Measurements from ENCODE around the gene TMED3.
A peak's percentile ranks its signal among the peaks of the same experiment; 100 is the strongest.

Gene TMED3

DNA sequence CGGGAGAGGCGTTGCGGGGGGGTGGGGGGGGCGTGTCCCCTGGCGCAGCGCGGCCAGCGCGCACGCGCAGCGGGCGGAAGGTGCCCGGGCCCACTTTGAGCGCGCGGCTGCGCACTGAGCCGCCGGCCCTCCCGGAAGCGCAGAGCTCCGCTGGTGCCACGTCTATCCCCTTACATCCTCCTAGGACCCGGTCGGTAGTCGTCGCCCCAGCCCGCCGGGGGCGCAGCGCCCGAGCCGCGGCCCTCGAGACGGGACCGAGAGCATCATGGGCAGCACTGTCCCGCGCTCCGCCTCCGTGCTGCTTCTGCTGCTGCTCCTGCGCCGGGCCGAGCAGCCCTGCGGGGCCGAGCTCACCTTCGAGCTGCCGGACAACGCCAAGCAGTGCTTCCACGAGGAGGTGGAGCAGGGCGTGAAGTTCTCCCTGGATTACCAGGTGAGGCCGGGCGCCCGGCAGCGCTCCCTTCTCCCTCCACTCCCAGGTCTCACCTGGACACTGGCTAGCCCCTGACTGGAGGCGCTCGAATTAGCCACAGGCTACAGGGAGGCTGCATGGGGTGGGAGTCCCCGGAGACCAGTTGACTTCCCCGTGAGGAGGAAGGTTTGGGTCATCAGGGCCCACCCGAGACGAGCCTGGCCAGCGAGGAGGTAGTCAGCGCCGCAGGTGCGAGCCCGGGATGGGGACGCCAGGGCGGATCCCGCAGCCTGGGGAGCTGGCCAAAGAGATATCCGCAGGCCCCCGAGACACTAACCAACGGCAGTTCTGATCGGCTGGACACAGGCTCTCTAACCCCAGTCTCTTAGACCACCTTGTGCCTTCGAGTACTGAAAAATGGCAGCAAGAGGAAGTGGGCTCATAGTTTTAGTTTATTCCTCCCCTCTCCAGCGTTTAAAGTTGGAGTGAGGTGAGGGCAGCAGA is at the start of gene TMED3:
TSS of gene TMED3 (plus strand) at position 128 of the 916 bp plus-strand sequence. CDS start at position 266, 138 bp downstream.
- peak; percentile 62 to 69 for DNase-seq

DNA sequence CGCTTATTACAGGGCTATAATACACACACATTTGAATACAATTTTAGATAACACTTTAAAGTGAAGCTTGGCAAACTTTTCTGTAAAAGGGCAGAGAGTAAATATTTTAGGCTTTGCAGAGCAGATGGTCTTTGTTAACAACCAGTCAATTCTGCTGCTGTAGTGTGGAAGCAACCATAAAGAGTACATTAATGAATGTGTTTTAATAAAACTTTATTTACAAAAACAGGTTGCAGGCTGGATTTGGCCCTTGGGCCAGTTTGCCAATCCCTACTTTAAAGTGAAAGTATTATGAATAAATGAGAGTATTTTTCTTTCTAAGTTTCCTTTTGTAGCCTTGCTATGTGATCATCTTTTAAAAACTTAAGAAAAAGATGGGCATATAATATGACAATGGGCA is 49.1 kb upstream of the TMED3 start:
- no peak for DNase-seq

DNA sequence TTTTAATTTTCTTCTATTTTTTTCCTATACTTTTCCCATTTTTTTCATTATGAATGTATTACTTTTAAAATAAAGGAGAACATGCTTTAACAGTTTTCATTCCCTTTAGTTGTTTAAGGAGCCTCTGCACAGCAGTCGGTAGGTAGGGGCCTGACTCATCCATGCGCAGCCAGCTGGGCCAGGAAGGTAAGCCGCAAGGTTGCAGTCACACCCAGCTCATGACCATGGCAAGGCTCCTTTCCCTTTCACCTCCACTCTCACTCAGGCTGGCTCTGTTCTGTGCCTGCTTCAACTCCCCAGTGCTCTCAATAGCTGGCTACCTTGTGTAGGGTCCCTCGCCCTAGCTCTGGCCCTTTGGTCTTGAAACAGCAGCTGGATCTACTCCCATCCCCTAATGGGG is 45.7 kb upstream of the TMED3 start:
- no peak for DNase-seq

DNA sequence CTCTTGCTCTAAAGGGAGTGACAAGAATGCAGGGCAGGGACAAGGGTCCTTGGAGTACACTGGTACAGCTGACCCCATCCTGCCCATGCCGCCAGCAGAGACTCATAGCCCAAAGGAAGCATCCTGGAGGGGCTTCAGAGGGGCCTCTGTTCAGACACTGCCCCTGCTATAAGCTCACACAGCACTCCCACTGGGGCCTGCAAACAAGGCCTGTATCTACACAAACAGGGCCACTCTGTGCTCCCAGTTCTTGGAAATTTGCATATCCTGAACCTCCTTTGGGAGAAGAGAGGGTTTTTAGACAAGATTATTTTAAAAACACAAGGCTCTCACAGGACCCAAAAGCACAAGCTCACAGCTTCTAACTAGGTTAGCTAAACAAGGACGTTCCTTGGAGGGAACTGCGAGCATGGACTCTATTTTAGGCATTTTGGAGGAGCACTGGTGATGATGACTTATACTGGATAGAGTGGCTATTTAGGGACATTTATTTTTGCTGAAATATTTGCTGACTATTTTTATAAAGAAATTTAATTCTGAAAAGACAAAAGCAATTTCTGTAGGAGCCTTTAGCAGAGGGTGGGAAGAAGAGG is 44.8 kb upstream of the TMED3 start:
- DNase-seq = no peak

DNA sequence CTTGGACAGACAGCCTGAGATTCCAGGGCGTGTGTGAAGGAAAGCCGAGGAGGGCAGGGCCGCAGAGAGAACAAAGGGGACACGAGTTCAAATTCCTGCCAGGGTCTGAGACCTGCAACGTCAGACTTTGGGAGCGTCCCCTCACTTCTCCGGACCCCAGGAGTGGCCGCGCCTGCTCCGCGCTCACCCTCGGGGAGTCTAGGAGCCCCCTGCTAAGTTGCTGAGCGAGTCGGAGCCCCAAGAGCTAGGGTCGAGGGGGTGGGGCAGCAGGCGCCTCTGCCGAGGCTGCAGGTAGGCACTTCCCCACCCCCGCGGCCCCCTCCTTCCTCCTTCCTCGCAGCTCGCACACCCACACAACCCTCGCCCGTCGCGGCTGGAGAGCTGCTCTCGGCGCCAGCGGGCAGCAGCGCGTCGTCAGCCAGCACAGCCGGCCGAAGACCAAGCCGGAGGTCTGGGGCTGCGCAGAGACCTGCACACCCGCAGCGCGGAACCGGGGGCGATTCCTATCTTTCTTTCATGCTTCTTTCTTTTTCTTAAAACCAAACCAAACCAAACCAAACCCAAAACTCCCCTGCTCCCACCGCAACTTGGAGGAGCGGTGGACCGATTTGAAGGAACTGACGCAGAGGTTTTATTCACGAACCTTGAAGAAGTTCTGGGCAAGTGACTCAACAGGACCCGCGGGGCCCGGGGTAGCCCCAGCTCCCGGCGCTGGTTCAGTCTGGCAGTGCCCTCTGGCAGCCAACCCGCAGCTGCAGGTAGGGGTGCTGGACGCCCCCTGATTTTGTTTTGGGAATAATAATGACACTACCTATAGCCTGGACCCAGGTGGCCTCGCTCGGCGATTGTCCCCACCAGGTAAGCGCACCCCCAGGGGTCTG is 28.3 kb upstream of the TMED3 start, which contains the start of gene ANKRD34C:
TSS of gene ANKRD34C (plus strand) at position 352 of the 881 bp plus-strand sequence. CDS start 10,563 bp downstream, outside the sequence.
- DNase-seq = no peak

DNA sequence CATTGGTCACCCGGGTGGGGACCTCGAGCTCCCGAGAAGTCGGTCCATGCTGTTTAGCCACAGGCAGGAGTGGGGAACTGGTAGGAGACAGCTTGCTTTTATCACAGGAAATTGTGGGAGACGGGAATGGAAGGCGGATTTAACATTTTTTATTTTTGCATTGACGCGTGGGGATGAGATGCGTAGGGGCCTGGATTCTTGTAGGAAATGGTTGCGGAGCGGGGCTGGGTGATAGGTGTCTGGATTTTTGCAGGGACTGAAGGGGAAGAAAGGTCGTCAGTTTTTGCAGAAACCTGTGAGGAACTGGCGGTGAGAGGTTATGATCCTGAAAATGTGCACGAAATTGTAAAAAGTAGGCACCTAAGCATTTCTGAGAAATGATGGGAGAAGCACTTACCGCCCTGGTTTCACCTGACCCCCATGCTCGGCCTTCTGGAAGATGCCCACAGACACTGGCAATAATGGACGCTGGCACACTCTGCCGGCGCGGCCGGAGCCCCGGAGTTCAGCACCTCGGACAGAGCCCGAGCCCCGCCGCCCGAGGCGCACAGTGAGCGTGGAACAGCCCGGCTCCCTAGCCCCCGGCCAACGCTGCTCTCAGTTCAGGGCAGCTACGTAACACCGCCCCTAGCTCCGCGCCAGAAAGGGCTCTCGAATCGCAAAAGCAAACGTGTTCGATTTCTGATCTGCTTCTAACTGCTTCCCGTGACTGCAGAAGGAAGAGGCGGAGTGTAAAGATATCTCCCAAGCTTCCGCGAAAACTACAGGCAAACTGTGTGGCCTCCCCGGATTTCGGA is 27.5 kb upstream of the TMED3 start:
- no peak for DNase-seq

DNA sequence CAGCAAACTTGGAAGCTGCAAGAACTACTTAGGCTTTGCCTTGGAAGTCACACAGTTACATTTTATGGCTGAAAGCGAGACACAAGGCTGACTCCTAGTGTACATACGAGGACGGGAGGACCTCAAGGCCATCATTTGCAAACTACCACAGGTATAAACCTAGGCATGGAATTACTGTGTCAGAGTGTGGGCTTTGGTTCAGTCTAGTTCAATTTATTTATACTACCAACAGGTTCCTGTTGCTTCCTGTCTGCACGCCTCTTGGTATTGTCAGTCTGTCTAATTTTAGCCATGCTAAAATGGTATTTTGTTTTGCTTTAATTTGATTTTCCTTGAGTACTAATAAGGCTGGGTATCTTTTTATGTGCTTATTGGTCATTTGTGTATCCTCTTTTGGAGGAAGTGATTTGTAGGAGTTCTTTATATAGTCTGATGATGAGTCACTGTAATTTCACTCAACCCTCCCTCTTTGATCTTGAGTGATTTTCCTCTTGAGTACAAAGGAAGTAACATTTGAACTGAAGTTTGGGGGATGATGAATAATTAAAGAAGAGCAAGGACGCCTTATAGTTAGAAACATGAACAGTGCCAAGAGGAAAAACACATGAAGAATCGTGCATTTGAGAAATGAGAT is 20.2 kb upstream of the TMED3 start:
- no peak for DNase-seq

DNA sequence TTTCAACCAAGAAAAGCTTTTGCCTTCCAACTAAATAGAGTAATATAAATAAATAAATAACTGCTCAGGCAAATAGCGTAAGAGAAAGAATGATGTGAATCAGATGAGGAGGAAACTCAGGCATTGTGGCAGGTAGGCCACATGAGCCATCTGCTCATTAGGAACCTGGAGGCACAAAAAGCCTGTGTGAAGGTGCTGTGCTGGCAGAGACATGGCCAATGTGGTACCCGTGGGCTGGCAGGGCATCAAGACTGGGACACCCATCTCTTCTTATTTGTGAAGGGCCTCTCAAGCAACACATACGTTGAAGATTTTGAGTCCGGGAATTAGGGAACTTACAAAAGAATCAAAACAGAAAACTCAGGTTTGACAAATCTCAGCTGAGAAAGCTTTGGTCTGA is 18.9 kb upstream of the TMED3 start:
- no peak for DNase-seq

DNA sequence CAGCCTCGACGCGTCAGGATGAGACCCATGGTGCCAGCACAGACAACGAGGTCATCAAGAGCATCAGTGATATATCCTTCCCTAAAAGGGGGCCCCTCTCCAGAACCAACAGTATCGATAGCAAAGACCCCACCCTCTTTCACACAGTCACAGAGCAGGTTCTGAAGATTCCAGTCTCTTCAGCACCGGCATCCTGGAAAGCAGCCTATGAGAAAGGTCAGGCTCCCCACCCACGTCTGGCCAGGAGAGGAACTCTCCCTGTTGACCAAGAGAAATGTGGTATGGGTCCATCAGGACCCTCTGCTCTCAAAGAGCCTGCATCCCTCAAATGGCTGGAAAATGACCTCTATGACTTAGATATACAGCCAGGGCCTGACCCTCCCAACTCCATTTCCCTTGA is 16.8 kb upstream of the TMED3 start:
- DNase-seq = no peak

DNA sequence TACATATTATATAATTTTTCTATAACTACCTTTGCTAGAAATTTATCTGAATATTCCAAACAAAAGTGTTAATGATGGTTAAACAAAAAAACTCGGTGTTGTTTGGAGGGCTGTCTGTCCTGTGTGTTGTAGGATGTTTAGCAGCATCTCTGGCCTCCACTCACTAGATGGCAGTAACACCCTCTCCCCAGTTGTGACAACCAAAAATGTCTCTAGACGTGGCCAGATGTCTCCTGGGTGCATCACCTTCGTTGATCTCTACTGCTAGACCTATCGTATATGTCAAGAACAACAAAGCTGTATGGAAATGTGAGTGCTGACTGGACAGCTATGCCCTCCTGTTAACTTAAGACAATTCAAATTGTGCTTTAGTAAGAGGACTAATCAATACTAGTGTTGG is 14.3 kb upstream of the TMED3 start:
- DNase-seq = no peak

DNA sequence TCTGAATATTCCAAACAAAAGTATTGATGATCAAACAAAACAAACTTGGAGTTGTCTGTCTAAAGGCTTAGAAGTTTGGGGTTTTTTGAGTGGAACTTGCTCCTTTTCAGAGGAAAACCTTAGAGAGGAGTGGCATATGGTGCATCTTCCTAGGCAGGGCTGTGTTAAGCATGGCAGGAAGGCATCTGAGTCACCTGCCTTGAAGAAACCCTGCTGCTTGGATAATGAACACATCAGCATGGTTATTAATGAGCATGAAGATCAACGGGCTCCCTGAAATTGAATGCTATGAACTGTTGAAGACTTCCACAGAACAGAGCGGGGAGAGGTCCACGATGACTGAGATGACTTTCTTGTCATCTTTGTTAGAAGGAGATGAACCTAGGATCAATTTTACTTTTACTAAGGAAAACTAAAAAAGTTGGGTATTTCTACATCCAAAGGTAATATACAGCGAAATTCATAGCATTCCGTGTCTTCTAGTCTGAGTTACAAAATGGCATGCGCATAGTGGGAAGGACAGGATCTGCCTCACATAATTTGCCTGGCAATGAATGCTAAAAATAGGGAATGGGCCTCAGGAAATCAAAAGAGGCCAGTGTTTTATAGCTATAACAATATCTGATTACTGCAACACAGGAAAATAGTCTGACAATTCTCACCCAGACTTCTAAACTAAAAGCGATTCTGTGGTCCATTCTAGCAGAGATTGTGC is 11.6 kb upstream of the TMED3 start:
- no peak for DNase-seq

DNA sequence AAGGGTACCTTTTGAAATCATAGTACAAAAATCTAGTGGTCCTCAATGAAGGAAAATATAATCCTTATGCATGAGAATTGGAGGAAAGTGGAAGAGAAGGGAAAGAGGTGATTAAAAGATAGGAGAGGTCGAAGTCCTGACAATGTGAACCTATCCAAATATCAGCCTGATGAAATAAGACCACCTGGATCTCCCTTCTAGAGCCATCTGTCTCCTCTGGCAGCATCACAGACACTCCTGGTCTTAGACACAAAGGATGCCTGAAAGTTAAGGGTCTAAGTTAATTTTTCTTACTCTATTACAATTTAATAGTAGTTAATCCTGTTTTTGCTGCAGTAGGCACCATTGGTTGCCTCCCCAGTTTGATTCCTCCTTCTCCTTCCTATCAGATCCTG is 11.1 kb upstream of the TMED3 start:
- no peak for DNase-seq

DNA sequence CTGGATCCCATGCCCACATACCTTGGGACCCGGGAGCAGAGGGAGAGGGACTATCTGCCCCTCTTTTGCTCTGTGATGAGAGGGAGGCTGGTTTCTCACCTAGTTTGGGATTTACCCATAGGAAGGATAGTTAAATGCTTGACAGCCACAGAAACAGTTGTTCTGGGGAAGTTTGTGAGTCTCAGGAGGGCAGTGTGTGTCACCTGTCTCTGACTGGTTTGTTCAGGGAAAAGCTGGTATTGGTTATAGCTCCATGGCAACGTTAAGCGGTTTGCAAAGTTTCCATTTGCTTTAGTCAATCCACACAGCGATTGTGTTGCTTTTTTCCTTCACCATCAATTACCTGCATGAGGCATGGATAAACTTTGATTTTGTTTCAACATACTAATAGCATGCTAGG is 3.7 kb upstream of the TMED3 start:
- no peak for DNase-seq

DNA sequence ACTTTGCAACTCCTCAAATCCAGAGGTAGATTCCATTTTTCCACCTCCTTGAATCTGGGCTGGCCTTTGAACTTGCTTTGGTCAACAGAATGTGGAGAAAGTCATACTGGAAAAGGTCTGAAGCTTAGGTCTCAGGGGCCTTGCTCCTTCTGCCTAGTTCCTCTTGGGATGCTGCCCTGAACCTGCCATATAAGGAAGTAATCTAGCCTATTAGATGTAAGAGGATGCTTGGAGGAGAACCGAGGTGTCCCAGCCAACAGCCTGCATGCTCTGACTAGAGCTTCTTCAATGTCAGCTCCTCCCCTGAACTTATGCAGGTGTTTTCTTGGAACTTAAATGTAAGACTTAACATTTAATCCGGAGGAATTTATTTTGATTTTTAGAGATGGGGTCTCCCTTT is 2.0 kb upstream of the TMED3 start:
- no peak for DNase-seq

DNA sequence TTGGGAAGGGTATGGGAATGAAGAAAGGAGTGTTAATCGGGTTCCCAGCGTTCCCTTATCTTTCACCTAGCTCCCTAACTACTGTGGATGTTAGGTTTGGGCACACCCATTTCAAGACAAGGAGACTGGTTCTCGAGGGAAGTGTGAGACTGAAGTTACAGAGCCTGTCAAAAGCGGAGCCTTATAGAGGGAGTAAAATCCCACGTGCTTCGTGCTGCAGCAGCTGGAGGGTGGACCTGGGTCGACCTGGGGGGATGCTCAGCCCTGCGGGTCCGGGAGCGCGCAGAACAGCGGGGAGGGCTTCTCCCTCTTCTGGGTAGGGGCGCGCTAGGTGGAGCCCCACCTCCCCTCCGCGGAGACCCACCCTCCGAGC is 314 bp upstream of the TMED3 start:
- DNase-seq = no peak

DNA sequence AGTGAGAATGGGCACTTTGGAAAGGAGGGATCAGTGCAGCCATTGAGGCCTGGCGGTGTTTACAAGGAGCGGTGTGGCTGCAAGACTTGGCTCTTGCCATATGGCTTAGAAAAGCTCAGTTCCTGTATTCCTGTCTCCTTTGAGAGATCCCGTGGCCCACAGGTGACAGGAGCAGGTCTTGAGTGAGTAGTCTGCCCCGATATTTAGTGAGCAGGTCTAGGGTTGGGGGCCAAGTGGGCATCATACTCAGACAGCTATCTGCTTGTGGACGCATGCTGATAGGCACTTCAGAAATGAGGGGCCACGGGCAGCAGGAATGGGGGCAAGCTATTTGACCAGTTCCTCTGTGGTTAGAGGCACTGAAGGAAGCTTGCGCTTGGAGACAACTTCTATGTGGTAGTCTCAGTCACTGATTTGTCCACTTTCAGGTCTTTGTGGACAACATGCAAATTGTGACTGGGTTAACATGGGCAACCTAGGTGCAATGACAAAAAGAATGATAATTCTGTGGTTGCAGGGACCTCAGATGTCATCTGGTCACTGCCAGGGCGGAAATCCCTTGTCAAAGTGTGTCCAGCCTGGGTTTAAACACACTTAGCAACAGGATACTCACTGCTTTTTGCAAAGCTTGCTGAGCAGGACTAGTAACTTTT is 1.1 kb downstream of the TMED3 start:
- no peak for DNase-seq

DNA sequence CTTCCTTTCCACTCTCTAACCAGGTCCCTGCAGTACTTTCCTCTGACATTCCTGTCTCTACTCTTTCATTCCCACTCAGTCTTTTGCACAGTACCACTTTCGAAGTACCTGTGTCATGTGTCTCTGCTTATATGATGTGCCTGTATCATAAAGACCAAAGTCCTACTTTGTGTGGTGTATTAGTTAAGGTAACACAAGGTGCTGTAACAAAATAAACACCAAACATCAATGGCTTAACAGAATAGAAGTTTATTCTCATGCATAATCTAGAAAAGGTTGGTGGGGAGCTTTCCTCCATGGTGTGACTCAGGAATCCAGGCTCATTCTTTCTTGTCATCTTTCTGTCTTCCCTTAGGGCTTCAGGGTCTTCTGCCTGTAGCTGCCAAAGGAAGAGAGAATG is 3.3 kb downstream of the TMED3 start:
- no peak for DNase-seq

DNA sequence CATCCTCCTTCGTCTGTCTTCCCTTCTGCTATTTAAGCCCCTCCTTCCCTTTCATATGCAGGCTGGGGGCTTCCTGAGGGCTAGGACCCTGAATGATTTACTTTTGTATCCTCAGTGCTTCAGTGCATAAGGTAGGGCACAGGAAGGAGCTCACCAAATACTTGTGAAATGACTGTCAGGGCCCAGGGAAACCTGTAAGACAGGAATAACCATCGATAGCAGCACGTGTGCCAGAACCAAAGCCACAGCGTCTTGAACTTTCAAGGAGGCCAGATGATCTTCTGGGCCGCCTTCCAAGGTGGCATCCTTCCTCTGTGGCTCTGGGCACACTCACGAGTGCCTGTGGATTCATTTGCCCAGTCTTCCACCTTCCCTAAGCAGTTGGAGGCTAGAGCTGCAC is 3.9 kb downstream of the TMED3 start:
- DNase-seq = no peak

DNA sequence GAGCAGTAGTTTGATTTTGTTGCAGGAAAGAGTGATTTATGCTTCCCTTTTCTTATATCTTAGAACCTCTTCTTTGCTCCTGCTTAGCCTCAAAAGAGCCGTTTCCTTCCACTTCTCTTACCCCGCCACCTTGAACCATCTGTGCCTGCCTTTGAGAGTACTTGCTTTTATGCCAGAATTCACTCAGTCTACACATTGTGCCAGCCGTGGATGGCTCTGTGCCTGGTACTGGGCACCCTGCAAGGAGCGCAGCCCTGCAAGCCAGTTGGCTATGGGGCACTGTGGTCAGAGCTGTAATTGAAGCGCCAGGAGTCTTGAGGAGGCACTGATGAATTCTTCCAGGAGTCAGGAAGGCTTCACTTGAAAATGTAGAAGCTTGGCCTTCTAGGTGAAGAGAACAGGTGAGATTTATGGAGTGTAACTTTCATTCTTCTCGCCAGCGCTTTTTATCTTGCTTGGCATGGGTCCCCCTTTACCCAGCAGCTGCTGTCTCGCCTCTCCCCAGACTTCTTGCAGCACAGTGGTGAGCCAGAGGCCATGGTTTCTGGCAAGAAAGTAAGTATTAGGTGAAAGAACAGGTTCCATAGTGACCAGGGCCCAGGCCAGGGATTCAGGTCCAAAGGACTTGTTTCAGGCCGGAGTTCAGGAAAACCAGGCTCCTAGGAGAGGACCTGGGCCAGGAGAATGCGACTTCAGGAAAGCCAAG is 4.9 kb downstream of the TMED3 start:
- DNase-seq = no peak

DNA sequence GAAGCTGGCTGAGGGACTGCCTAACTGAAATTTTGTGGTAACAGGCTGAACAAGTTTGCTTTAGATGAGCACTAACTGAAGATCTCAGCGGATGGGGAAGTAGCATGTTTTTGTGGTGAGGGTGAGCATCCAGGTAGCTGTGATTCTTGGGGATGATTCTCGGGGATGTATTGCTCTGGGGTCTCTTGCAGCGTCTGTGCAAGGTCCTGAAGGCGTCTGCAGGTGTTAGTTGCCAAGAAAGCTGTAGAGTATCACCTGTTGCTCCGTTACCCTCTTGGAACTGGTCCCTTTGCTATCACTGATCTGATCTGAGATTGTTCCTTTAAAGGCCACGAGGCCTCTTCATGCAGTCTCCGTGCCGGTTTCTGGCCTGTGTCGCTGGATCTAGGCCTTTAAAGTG is 6.0 kb downstream of the TMED3 start:
- DNase-seq = no peak
